ENCODE measurements around the gene BHLHA15. TPM values are rescaled to one million over a fixed set of nuclear protein-coding genes. Genes with fewer than 3 reads are reported as not detected.

The BHLHA15 gene
- total and polyA plus RNA-seq, 2 of the 8 experiments (the other 6 are each of a cell fraction or from before 2014, with no cell fraction given), result 1.1 to 2.7 TPM

GRCh38 chr7:98203261-98203963 is 7.8 kb upstream of the BHLHA15 start:
- H3K27me3 ChIP-seq (replicated peaks in 1 of 4; ENCODE audit: control insufficient read depth in 3 of 4, extremely low read depth in 1 of 4, insufficient read depth in 3 of 4, low read length in 3 of 4), result no peaks in the 10 kb centered on the region
- H3K79me1 ChIP-seq (ENCODE audit: low read depth, low read length), result no peaks in the 10 kb centered on the region; the same call in 1 of the 2 replicates
- FAIRE-seq, result no peak
- TF ChIP-seq SP2 (IDR thresholded peaks at IDR 0.05; ENCODE audit: low read length) (no peak), SIRT6 (IDR thresholded peaks at IDR 0.05; ENCODE audit: low read length) (no peak), POLR2A (IDR thresholded peaks at IDR 0.05; ENCODE audit: control extremely low read depth in 1 of 2, low read depth in 2 of 2, low read length in 2 of 2) (no peak), RAD21 (IDR thresholded peaks at IDR 0.05 in 1 of 2, conservative IDR thresholded peaks at IDR 0.05 in 1 of 2; ENCODE audit: low read depth in 2 of 2, low read length in 2 of 2) (no peak)
- TF ChIP-seq, protein P1, sequence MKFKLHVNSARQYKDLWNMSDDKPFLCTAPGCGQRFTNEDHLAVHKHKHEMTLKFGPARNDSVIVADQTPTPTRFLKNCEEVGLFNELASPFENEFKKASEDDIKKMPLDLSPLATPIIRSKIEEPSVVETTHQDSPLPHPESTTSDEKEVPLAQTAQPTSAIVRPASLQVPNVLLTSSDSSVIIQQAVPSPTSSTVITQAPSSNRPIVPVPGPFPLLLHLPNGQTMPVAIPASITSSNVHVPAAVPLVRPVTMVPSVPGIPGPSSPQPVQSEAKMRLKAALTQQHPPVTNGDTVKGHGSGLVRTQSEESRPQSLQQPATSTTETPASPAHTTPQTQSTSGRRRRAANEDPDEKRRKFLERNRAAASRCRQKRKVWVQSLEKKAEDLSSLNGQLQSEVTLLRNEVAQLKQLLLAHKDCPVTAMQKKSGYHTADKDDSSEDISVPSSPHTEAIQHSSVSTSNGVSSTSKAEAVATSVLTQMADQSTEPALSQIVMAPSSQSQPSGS (IDR thresholded peaks at IDR 0.05; ENCODE audit: low read length), result no peak
- H4K20me1 ChIP-seq (replicated peaks in 1 of 2; ENCODE audit: control insufficient read depth in 1 of 2, insufficient read depth in 2 of 2, low read length in 2 of 2), result peaks cover 0 to 5% of the 10 kb centered on the region in 2 experiments
- no peak overlapping the region for H2BK15ac ChIP-seq (ENCODE audit: low read length)
- H3K9ac ChIP-seq (replicated peaks in 1 of 4; ENCODE audit: extremely low read depth in 1 of 4, low read depth in 3 of 4, low read length in 3 of 4), result no peak overlapping the region
- H2AK5ac ChIP-seq (ENCODE audit: low read depth, low read length), result no peak overlapping the region
- H3K4ac ChIP-seq (replicated peaks; ENCODE audit: insufficient read length, low read depth, low read length), result no peak overlapping the region
- H4K5ac ChIP-seq (ENCODE audit: insufficient read length, low read depth, low read length), result no peak overlapping the region
- no peak overlapping the region for H4K8ac ChIP-seq (ENCODE audit: extremely low read depth, insufficient read depth, low read length)
- H2BK5ac ChIP-seq (ENCODE audit: low read depth, low read length), result 0 out of 2 replicates have a peak overlapping the region, but pooled peaks have one; percentile 24
- no peak overlapping the region for H2BK20ac ChIP-seq (ENCODE audit: low read length)
- POLR2A ChIA-PET (ENCODE audit: partially characterized antibody), result no interaction called here
- H3K4me2 ChIP-seq (ENCODE audit: insufficient read depth in 1 of 2, low read depth in 2 of 2, low read length in 2 of 2), result no peak overlapping the region
- no peak overlapping the region for H2BK120ac ChIP-seq (replicated peaks; ENCODE audit: low read depth, low read length)
- H3K4me3 ChIP-seq (ENCODE audit: extremely low read depth in 1 of 4, insufficient read depth in 2 of 4, low read depth in 3 of 4, low read length in 4 of 4), result no peak overlapping the region
- 92% methylated on average over 28 of the region's 28 CpGs; no CpG with 5 or more reads in 1 of the 2 experiments for WGBS, 2 experiments (ENCODE audit: extremely low coverage in 1 of 2, insufficient coverage in 1 of 2, insufficient read length in 1 of 2, insufficient replicate concordance in 2 of 2, low coverage in 1 of 2, low lambda C conversion rate in 2 of 2, missing lambda C conversion rate in 1 of 2)
- no peak overlapping the region for H2AFZ ChIP-seq (ENCODE audit: low read length)
- no peak overlapping the region for H4K91ac ChIP-seq (replicated peaks; ENCODE audit: insufficient read length, low read length)
- no peak overlapping the region for H3K14ac ChIP-seq (ENCODE audit: insufficient read length)
- H2BK12ac ChIP-seq (ENCODE audit: low read depth, low read length), result no peak overlapping the region
- no peaks in the 10 kb centered on the region for H3K4me1 ChIP-seq (replicated peaks in 1 of 4; ENCODE audit: control insufficient read depth in 3 of 4, insufficient read depth in 4 of 4, low read length in 3 of 4)
- CTCF ChIA-PET (ENCODE audit: partially characterized antibody), result interaction anchor here (1.3 to 1.7 kb wide), 3 partner anchors 22 to 190 kb away, joined by 3 to 5 read pairs (median 3); no protein-coding TSS in a partner anchor
- H3K27ac ChIP-seq (ENCODE audit: low read depth, low read length), result no peak overlapping the region
- no peak overlapping the region for H3K23ac ChIP-seq (ENCODE audit: insufficient read length)
- no peak overlapping the region for H3K18ac ChIP-seq (ENCODE audit: extremely low read depth, low read length)
- DNase-seq (ENCODE audit: low read depth in 1 of 2, low spot score in 2 of 2), result no peak
- H3K36me3 ChIP-seq (ENCODE audit: control insufficient read depth in 2 of 4, insufficient read depth in 4 of 4, low read length in 3 of 4), result peaks cover 0 to 15% (median 0%) of the 10 kb centered on the region in 4 experiments; a peak in 4 of 8 replicates
- H3K9me3 ChIP-seq (ENCODE audit: insufficient read depth in 2 of 2, low read depth in 1 of 2, low read length in 1 of 2), result no peaks in the 10 kb centered on the region
- H3K79me2 ChIP-seq (ENCODE audit: control insufficient read depth in 1 of 2, insufficient read depth in 2 of 2, low read length in 2 of 2), result peaks cover 0 to 14% of the 10 kb centered on the region in 2 experiments; a peak in 3 of 4 replicates
- H3K23me2 ChIP-seq (ENCODE audit: low read depth, low read length), result no peaks in the 10 kb centered on the region; the same call in 1 of the 2 replicates
- H3K56ac ChIP-seq (replicated peaks; ENCODE audit: insufficient read length, low read depth, low read length), result no peak overlapping the region

All from H1 (cell line).